NT2/D1 (cell line): ENCODE data around the gene DIP2A.

Experiments
- SUZ12 ChIP-seq: IDR thresholded peaks from 2 replicates; pipeline ENCODE4 v1.6.1; 2011; ENCODE audit not compliant: insufficient read length, insufficient read depth; ENCODE audit errors: extremely low read depth
- YY1 ChIP-seq: IDR thresholded peaks from 2 replicates; pipeline ENCODE4 v1.6.1; 2011; ENCODE audit not compliant: insufficient read length, insufficient read depth
- ZNF274 ChIP-seq: IDR thresholded peaks from 2 replicates; pipeline ENCODE4 v1.6.1; 2011; ENCODE audit warnings: mild to moderate bottlenecking, low read depth, low read length

DNA sequence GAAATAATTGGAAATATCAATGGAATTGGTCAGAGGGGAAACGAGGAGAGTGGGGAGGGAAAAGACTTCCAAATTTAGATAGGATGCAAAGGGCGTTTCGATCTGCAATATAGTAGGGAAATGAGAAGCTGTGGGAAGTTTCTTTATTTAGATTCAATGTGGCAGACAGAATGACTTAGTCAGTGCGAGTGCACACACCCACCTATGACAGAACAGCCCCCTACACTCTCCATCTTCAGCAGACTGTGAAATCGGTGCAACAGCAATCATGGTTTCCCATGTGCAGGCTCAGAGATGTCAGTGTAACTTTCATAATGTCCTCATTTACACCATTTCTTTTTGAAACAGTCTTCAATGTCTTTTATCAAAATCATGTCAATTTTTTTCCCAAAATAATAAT is 46.0 kb downstream of the DIP2A start:
- TF ChIP-seq SUZ12: no peak
- TF ChIP-seq ZNF274: no peak
- TF ChIP-seq YY1: no peak
